NCI-H2029 treated with DMSO at 0.1 percent for 48 hours (cell line): Measurements from ENCODE around the gene FAM90A1.
A peak's percentile ranks its signal among the peaks of the same experiment; 100 is the strongest.
"Not testable (repeated sequence)": the region's sequence is repeated elsewhere in the genome, so short reads cannot be mapped to it uniquely, and the experiment has no call there.

ENCODE experiments used
- DNase-seq: peaks from one replicate; lab custom pipeline; 2025; lab: John Stamatoyannopoulos, UW

FAM90A1 gene

GRCh38 chr12:8226992-8227731, at the start of gene FAM90A1:
Gene FAM90A1 (minus strand): TSS chr12:8227618. CDS start chr12:8224832, 2,786 bp downstream.
- DNase-seq, result not testable (repeated sequence)

GRCh38 chr12:8276397-8276796, 49.0 kb upstream of the FAM90A1 start:
- DNase-seq, result not testable (repeated sequence)

- DNase-seq, result not testable (repeated sequence)
Observed at GRCh38 chr12:8266706-8267105, 39.3 kb upstream of the FAM90A1 start.

GRCh38 chr12:8264236-8264635, 36.8 kb upstream of the FAM90A1 start:
- not testable (repeated sequence) for DNase-seq

GRCh38 chr12:8261111-8261554, 33.7 kb upstream of the FAM90A1 start:
- not testable (repeated sequence) for DNase-seq

- not testable (repeated sequence) for DNase-seq
Observed at GRCh38 chr12:8256356-8256755, 28.9 kb upstream of the FAM90A1 start.

- not testable (repeated sequence) for DNase-seq
Observed at GRCh38 chr12:8254705-8255104, 27.3 kb upstream of the FAM90A1 start.

GRCh38 chr12:8252056-8252818, 24.8 kb upstream of the FAM90A1 start:
- DNase-seq, result not testable (repeated sequence)

- DNase-seq, result not testable (repeated sequence)
Observed at GRCh38 chr12:8251616-8252015, 24.2 kb upstream of the FAM90A1 start.

GRCh38 chr12:8246941-8247535, 19.6 kb upstream of the FAM90A1 start:
- DNase-seq, result not testable (repeated sequence)

- DNase-seq, result not testable (repeated sequence)
Observed at GRCh38 chr12:8243682-8244161, 16.3 kb upstream of the FAM90A1 start.

- DNase-seq, result peak; percentile 60
Observed at GRCh38 chr12:8242880-8243681, 15.7 kb upstream of the FAM90A1 start.

GRCh38 chr12:8242622-8242879, 15.1 kb upstream of the FAM90A1 start:
- DNase-seq, result not testable (repeated sequence)

- not testable (repeated sequence) for DNase-seq
Observed at GRCh38 chr12:8241917-8242621, 14.7 kb upstream of the FAM90A1 start.

GRCh38 chr12:8240340-8241114, 13.1 kb upstream of the FAM90A1 start:
- not testable (repeated sequence) for DNase-seq

GRCh38 chr12:8237031-8237430, 9.6 kb upstream of the FAM90A1 start:
- not testable (repeated sequence) for DNase-seq

- DNase-seq, result not testable (repeated sequence)
Observed at GRCh38 chr12:8235316-8236157, 8.1 kb upstream of the FAM90A1 start.

- DNase-seq, result not testable (repeated sequence)
Observed at GRCh38 chr12:8234746-8235145, 7.3 kb upstream of the FAM90A1 start.

- not testable (repeated sequence) for DNase-seq
Observed at GRCh38 chr12:8233935-8234495, 6.6 kb upstream of the FAM90A1 start.
